GM19099 (cell line): ENCODE measurements around the gene PTPRO.

ENCODE experiments used
- POLR2A ChIP-seq: IDR thresholded peaks from 3 replicates; pipeline ENCODE4 v1.6.1; 2011; ENCODE audit warnings: low read depth; ENCODE audit not compliant: insufficient read length; ENCODE audit errors: extremely low read depth

PTPRO gene

GRCh38 chr12:15405606-15406005 is 83.3 kb downstream of the PTPRO start:
- TF ChIP-seq POLR2A, result no peak

- TF ChIP-seq POLR2A, result no peak
Observed at GRCh38 chr12:15407025-15407424, 84.7 kb downstream of the PTPRO start.

GRCh38 chr12:15411842-15412241 is 89.5 kb downstream of the PTPRO start:
- no peak for TF ChIP-seq POLR2A

- TF ChIP-seq POLR2A, result no peak
Observed at GRCh38 chr12:15417691-15418090, 95.4 kb downstream of the PTPRO start.

- TF ChIP-seq POLR2A, result no peak
Observed at GRCh38 chr12:15423629-15424028, 101.3 kb downstream of the PTPRO start.

GRCh38 chr12:15427913-15428312 is 105.6 kb downstream of the PTPRO start:
- TF ChIP-seq POLR2A, result no peak

- TF ChIP-seq POLR2A, result no peak
Observed at GRCh38 chr12:15428632-15429031, 106.3 kb downstream of the PTPRO start.

- no peak for TF ChIP-seq POLR2A
Observed at GRCh38 chr12:15429262-15429661, 107.0 kb downstream of the PTPRO start.

GRCh38 chr12:15435597-15435996 is 113.3 kb downstream of the PTPRO start:
- TF ChIP-seq POLR2A, result no peak

GRCh38 chr12:15439459-15439858 is 117.2 kb downstream of the PTPRO start:
- TF ChIP-seq POLR2A, result no peak

- TF ChIP-seq POLR2A, result no peak
Observed at GRCh38 chr12:15443050-15443449, 120.7 kb downstream of the PTPRO start.

GRCh38 chr12:15443611-15444010 is 121.3 kb downstream of the PTPRO start:
- TF ChIP-seq POLR2A, result no peak

GRCh38 chr12:15444523-15444922 is 122.2 kb downstream of the PTPRO start:
- no peak for TF ChIP-seq POLR2A

GRCh38 chr12:15446807-15447206 is 124.5 kb downstream of the PTPRO start:
- no peak for TF ChIP-seq POLR2A

- TF ChIP-seq POLR2A, result no peak
Observed at GRCh38 chr12:15453613-15454012, 131.3 kb downstream of the PTPRO start.

GRCh38 chr12:15458008-15458407 is 135.7 kb downstream of the PTPRO start:
- no peak for TF ChIP-seq POLR2A

- TF ChIP-seq POLR2A, result no peak
Observed at GRCh38 chr12:15468911-15469310, 146.6 kb downstream of the PTPRO start.
